ENCODE data around the gene RNF181.

The RNF181 gene

DNA sequence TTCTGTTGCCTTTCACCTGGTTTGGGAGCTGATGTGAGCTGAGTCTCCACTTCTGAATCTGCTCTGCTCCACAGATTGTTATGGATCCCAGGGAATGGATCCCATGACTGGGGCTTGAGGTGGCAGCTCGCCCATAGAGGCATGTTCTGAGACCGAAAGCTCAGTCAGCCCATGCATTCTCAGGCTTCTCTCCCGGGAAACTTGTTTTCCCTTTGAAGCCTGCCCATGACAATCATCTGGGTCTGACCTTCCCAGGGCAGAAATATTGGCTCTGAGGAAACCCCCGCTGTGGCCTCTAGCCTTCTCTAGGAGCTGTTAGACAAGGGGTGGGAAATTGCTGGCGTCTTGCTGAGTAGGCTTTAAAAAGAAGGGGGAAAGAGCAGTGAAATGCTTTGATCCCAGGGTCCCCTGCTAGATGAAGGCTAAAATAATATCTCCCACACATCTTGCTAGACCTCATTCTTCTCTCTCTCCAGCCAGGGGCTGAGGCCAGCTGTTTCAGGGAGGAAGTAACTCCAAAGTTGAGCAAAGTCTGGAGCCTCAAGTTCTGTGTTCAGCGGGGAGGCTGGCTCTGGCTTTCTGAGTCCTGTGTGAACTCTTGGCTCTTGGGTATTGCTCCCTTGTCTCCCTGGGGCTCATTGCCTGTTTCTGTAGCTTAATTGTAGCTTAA lies 16.1 kb upstream of the RNF181 start:
- no peak for TF ChIP-seq CTCF (IDR thresholded peaks at IDR 0.05)
- Histone ChIP-seq H2AFZ (no peak overlapping the region), H3K27ac (peak overlapping the region; percentile 88), H3K27me3 (ENCODE audit: control insufficient read depth, insufficient read depth, low read length) (no peaks in the 10 kb centered on the region), H3K79me2 (peaks cover 4% of the 10 kb centered on the region), H3K4me2 (ENCODE audit: low read length) (peak overlapping the region; percentile 69), H3K4me1 (peaks cover 15% of the 10 kb centered on the region), H3K9me3 (ENCODE audit: control insufficient read depth, low read length) (no peaks in the 10 kb centered on the region), H3K9ac (no peak overlapping the region), H3K36me3 (ENCODE audit: control insufficient read depth, insufficient read depth, low read length) (no peaks in the 10 kb centered on the region), H3K4me3 (ENCODE audit: low read depth, low read length) (peak overlapping the region; percentile 60)

DNA sequence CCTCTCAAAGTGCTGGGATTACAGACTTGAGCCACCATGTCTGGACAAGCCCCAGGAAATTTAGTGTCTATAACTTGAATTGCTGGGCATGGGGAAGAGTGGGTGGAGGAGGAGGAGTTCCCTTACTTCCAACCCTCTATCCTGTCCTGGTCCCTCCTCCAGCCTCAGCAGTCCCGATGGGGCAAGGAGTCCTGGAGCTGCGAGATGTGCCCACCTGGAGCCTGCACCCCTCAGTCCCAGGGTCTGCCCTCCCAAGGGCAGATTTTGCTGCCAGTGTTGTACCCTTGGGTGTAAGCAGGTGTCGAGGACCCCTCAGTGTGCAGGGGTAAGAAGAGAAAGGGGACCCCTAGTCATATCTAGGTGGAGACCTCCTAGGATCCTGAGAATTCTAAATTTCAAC lies 15.3 kb upstream of the RNF181 start:
- no peak for TF ChIP-seq CTCF (IDR thresholded peaks at IDR 0.05)
- H3K4me3 ChIP-seq (ENCODE audit: low read depth, low read length), result no peak overlapping the region
- H3K9me3 ChIP-seq (ENCODE audit: control insufficient read depth, low read length), result no peaks in the 10 kb centered on the region
- H3K4me2 ChIP-seq (ENCODE audit: low read length), result no peak overlapping the region
- H2AFZ ChIP-seq, result no peak overlapping the region
- peaks cover 4% of the 10 kb centered on the region for H3K79me2 ChIP-seq
- H3K9ac ChIP-seq, result no peak overlapping the region
- H3K4me1 ChIP-seq, result peaks cover 19% of the 10 kb centered on the region
- H3K36me3 ChIP-seq (ENCODE audit: control insufficient read depth, insufficient read depth, low read length), result no peaks in the 10 kb centered on the region
- H3K27me3 ChIP-seq (ENCODE audit: control insufficient read depth, insufficient read depth, low read length), result no peaks in the 10 kb centered on the region
- no peak overlapping the region for H3K27ac ChIP-seq

GRCh38 chr2:85582492-85582891 lies 13.1 kb upstream of the RNF181 start:
- peaks cover 12% of the 10 kb centered on the region for H3K4me1 ChIP-seq
- TF ChIP-seq CTCF (IDR thresholded peaks at IDR 0.05), result no peak
- no peak overlapping the region for H3K27ac ChIP-seq
- H2AFZ ChIP-seq, result no peak overlapping the region
- no peak overlapping the region for H3K4me2 ChIP-seq (ENCODE audit: low read length)
- no peaks in the 10 kb centered on the region for H3K27me3 ChIP-seq (ENCODE audit: control insufficient read depth, insufficient read depth, low read length)
- H3K79me2 ChIP-seq, result peaks cover 4% of the 10 kb centered on the region
- H3K4me3 ChIP-seq (ENCODE audit: low read depth, low read length), result no peak overlapping the region
- H3K9me3 ChIP-seq (ENCODE audit: control insufficient read depth, low read length), result no peaks in the 10 kb centered on the region
- no peaks in the 10 kb centered on the region for H3K36me3 ChIP-seq (ENCODE audit: control insufficient read depth, insufficient read depth, low read length)
- no peak overlapping the region for H3K9ac ChIP-seq

- peaks cover 9% of the 10 kb centered on the region for H3K4me1 ChIP-seq
Measured at GRCh38 chr2:85583667-85584353, 11.7 kb upstream of the RNF181 start.

More at GRCh38 chr2:85583667-85584353, 11.7 kb upstream of the RNF181 start:
- Histone ChIP-seq H3K9me3 (ENCODE audit: control insufficient read depth, low read length) (no peaks in the 10 kb centered on the region), H3K4me2 (ENCODE audit: low read length) (peak overlapping the region; percentile 27), H3K4me3 (ENCODE audit: low read depth, low read length) (peak overlapping the region; percentile 12), H3K27ac (peak overlapping the region; percentile 64), H3K9ac (no peak overlapping the region), H3K27me3 (ENCODE audit: control insufficient read depth, insufficient read depth, low read length) (no peaks in the 10 kb centered on the region), H2AFZ (no peak overlapping the region), H3K79me2 (peaks cover 7% of the 10 kb centered on the region), H3K36me3 (ENCODE audit: control insufficient read depth, insufficient read depth, low read length) (no peaks in the 10 kb centered on the region)
- no peak for TF ChIP-seq CTCF (IDR thresholded peaks at IDR 0.05)

Measured in parathyroid adenoma (tissue), 2 donors.